Stomach (tissue), 9 donors: ENCODE data around the gene GRHPR. TPM values are rescaled to one million over a fixed set of nuclear protein-coding genes. Genes with fewer than 3 reads are reported as not detected.

Experiments
- DNase-seq, 2 donors: peaks; one replicate each; pipeline versions ENCODE4 v3.0.0 to v3.0.0-alpha.2; 2013 to 2019
- H3K27ac ChIP-seq, 5 donors: fragments of 200-600 bp in 4 of 5; sonication (generic) in 4 of 5; one replicate each; pipeline ENCODE4 v1.5.1; 2013 to 2019; ENCODE audit warnings: mild to moderate bottlenecking in 1 of 5, moderate library complexity in 1 of 5
- H3K27me3 ChIP-seq, 3 donors: fragments of 200-600 bp; sonication (generic); one replicate each; pipeline ENCODE4 v1.5.1; 2017 to 2019; ENCODE audit warnings: mixed run types in 1 of 3
- H3K36me3 ChIP-seq, 4 donors: fragments of 200-600 bp; sonication (generic); 1 replicate in 3 of 4; 2 replicates in 1 of 4; pipeline ENCODE4 v1.5.1; 2016 to 2019
- H3K4me1 ChIP-seq, 4 donors: fragments of 200-600 bp; sonication (generic); one replicate each; pipeline ENCODE4 v1.5.1; 2016 to 2019
- H3K4me3 ChIP-seq, 4 donors: fragments of 200-600 bp; sonication (generic) in 3 of 4; one replicate each; pipeline ENCODE4 v1.5.1; 2016 to 2019; ENCODE audit warnings: mild to moderate bottlenecking in 1 of 4
- H3K9me3 ChIP-seq, 4 donors: fragments of 200-600 bp; sonication (generic); one replicate each; pipeline ENCODE4 v1.5.1; 2016 to 2019
- CTCF ChIP-seq, 7 experiments: fragments of 450-650 bp in 4 of 7; fragments of 200-600 bp in 3 of 7; sonication (generic) in 3 of 7; IDR thresholded peaks; one replicate each; pipeline ENCODE4 v1.5.1; 2016 to 2019; ENCODE audit warnings: antibody characterized with exemption in 7 of 7, control low read depth in 2 of 7, mild to moderate bottlenecking in 1 of 7
- EP300 ChIP-seq: sonication (generic); formaldehyde crosslinking; IDR thresholded peaks from one replicate; pipeline ENCODE4 v1.6.1; 2017; ENCODE audit warnings: antibody characterized with exemption
- POLR2A ChIP-seq, 4 donors: fragments of 450-650 bp; IDR thresholded peaks; one replicate each; pipeline ENCODE4 v1.6.1; 2016; ENCODE audit warnings: antibody characterized with exemption in 4 of 4, control low read depth in 2 of 4, mild to moderate bottlenecking in 1 of 4, moderate library complexity in 1 of 4
- POLR2AphosphoS5 ChIP-seq, 3 donors: sonication (generic); formaldehyde crosslinking; IDR thresholded peaks; one replicate each; pipeline ENCODE4 v1.6.1; 2016; ENCODE audit warnings: antibody characterized with exemption in 3 of 3
- WGBS, 5 donors: extraction: QIAGEN DNeasy Blood & Tissue Kit in 3 of 5; methylation state at CpG; one replicate each; pipeline versions ENCODE4 v1.1.5 to v1.1.7; 2013 to 2018; 5-methylcytosine and 5-hydroxymethylcytosine counted together
- intact Hi-C: fragments of 100-400 bp; cut with DNase I; formaldehyde crosslinking; loops from one replicate; pipeline ENCODE4 v1.15.1; 2023; ENCODE audit warnings: low total_unique reads
- polyA plus RNA-seq, 3 donors: library from polyadenylated mRNA; stranded (reverse); fragments of 200-250 nt; gene quantifications; one replicate each; pipeline ENCODE4 v1.2.3, GENCODE V29; 2013
- total RNA-seq, 5 donors: library from RNA; depleted of rRNA; stranded (reverse); fragments of >200 nt; gene quantifications; one replicate each; pipeline versions ENCODE4 v1.1.0 to v1.2.3, GENCODE V29; 2014 to 2016
- donor health status: healthy with polysubstance abuse.
- donor health status: Bipolar disorder and iron deficiency.
- donor health status: healthy.

The GRHPR gene
- total and polyA plus RNA-seq, 8 donors = 48.7 to 111 (median 81.4) TPM

GRCh38 chr9:37456817-37457216 lies 34.3 kb downstream of the GRHPR start:
- 33 to 79% (median 53%) methylated on average over 1 of the region's 1 CpG for WGBS, 5 donors
- H3K27ac ChIP-seq = no peak overlapping the region

DNA sequence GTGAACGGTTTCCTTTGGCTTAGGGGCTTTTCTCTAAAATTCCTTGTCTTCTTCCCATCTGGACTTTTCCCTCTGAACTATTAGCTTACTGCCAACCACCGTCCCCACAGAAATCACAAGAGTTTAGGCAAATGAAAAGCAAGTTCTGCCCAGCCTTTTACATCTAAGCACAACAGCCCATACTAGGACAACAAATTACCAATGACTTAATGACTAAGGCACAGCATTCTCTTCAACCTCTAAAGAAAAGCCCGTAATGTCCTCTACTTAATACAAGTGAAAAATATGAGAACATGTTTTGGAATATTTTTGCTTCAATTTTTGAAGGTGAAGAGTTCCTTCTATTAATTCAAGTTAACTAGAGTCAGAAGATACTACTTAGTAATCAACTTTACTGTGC lies 41.5 kb downstream of the GRHPR start:
- Histone ChIP-seq H3K27me3 (no peaks in the 10 kb centered on the region), H3K4me1 (peaks cover 14 to 50% (median 42%) of the 10 kb centered on the region in 4 donors), H3K36me3 (no peaks in the 10 kb centered on the region), H3K27ac (peak overlapping the region in 4 of 5 donors; percentile 98 to 100 (median 100)), H3K4me3 (peak overlapping the region; percentile 80 to 97 (median 92)), H3K9me3 (no peaks in the 10 kb centered on the region)
- TF ChIP-seq POLR2A (IDR thresholded peaks at IDR 0.05) (no peak), EP300 (no peak), CTCF (IDR thresholded peaks at IDR 0.05) (no peak), POLR2AphosphoS5 (IDR thresholded peaks at IDR 0.05) (no peak)
- 21 to 29% (median 24%) methylated on average over 3 of the region's 3 CpGs for WGBS, 5 donors
- no peak for DNase-seq
- intact Hi-C loops = no loop called here

More at GRCh38 chr9:37456817-37457216, 34.3 kb downstream of the GRHPR start:
- peak in 1 of 2 donors; percentile 33 for DNase-seq
- TF ChIP-seq POLR2AphosphoS5 (IDR thresholded peaks at IDR 0.05) = no peak
- TF ChIP-seq EP300 = no peak
- peaks cover 0 to 5% (median 0%) of the 10 kb centered on the region in 4 donors for H3K36me3 ChIP-seq
- H3K4me3 ChIP-seq = no peak overlapping the region
- peaks cover 15 to 68% (median 49%) of the 10 kb centered on the region in 4 donors for H3K4me1 ChIP-seq
- no peaks in the 10 kb centered on the region for H3K9me3 ChIP-seq
- intact Hi-C loops = no loop called here
- no peaks in the 10 kb centered on the region for H3K27me3 ChIP-seq

GRCh38 chr9:37464426-37465248 lies 42.1 kb downstream of the GRHPR start:
- Histone ChIP-seq H3K27me3 (no peaks in the 10 kb centered on the region), H3K4me1 (peaks cover 14 to 49% (median 39%) of the 10 kb centered on the region in 4 donors), H3K36me3 (no peaks in the 10 kb centered on the region), H3K4me3 (peak overlapping the region; percentile 80 to 97 (median 92)), H3K9me3 (no peaks in the 10 kb centered on the region), H3K27ac (peak overlapping the region; percentile 97 to 100 (median 99))
- 0% methylated on average over 19 to 47 of the region's 47 CpGs for WGBS, 5 donors
- peak in 1 of 2 donors; percentile 72 for DNase-seq
- intact Hi-C loops = no loop called here
- peak in 1 of 3 donors; percentile 1 for TF ChIP-seq POLR2AphosphoS5 (IDR thresholded peaks at IDR 0.05)
- peak in 1 of 4 donors; percentile 16 for TF ChIP-seq POLR2A (IDR thresholded peaks at IDR 0.05)
- TF ChIP-seq EP300 = no peak
- TF ChIP-seq CTCF (IDR thresholded peaks at IDR 0.05) = no peak

GRCh38 chr9:37465249-37466036 lies 42.9 kb downstream of the GRHPR start, which contains the start of gene ZBTB5:
Gene ZBTB5 (minus strand): TSS chr9:37465450. CDS start chr9:37442551, 22,899 bp downstream.
- H3K4me3 ChIP-seq = peak within 1 kb of the TSS; percentile 80 to 97 (median 92)
- no peaks in the 10 kb centered on the region for H3K36me3 ChIP-seq
- peak within 1 kb of the TSS; percentile 97 to 100 (median 99) for H3K27ac ChIP-seq
- 0% methylated on average over 23 to 52 of the region's 52 CpGs for WGBS, 5 donors
- H3K9me3 ChIP-seq = no peaks in the 10 kb centered on the region
- H3K4me1 ChIP-seq = peaks cover 14 to 47% (median 39%) of the 10 kb centered on the region in 4 donors
- peak; percentile 99 to 100 for DNase-seq
- TF ChIP-seq POLR2AphosphoS5 (IDR thresholded peaks at IDR 0.05) (peak; percentile 77 to 91 (median 82)), POLR2A (IDR thresholded peaks at IDR 0.05) (peak in 1 of 4 donors; percentile 12), EP300 (no peak), CTCF (IDR thresholded peaks at IDR 0.05) (no peak)
- no peaks in the 10 kb centered on the region for H3K27me3 ChIP-seq
- intact Hi-C loops = no loop called here
